ENCODE measurements around the gene CIB4. TPM values are rescaled to one million over a fixed set of nuclear protein-coding genes. Genes with fewer than 3 reads are reported as not detected.

CIB4 gene
- not detected in 2 replicates for total RNA-seq (2014; rRNA removed; shearing (Covaris generic))
- polyA plus RNA-seq (2016; fragmentation: Nextera tagmentation; extraction: Ambion mirVana) = not detected in 2 replicates

- no peak within 1 kb of the TSS for H2AFZ ChIP-seq
- in situ Hi-C loops (cut with MboI) = no loop called here
- WGBS, 2 experiments (ENCODE audit: low coverage in 1 of 2, low lambda C conversion rate in 2 of 2, missing lambda C conversion rate in 2 of 2) = 61 to 66% methylated on average over 8 of the region's 8 CpGs
- TF ChIP-seq EZH2 (IDR thresholded peaks at IDR 0.05; ENCODE audit: insufficient read depth, poor library complexity, severe bottlenecking) (no peak), EZH2phosphoT487 (IDR thresholded peaks at IDR 0.05; ENCODE audit: insufficient read depth, low read depth) (no peak)
- H3K9ac ChIP-seq = no peak within 1 kb of the TSS
- no peaks in the 10 kb centered on the region for H3F3A ChIP-seq (ENCODE audit: insufficient read depth)
- DNase-seq = no peak
- no peaks in the 10 kb centered on the region for H3K36me3 ChIP-seq (ENCODE audit: low read depth)
- no peaks in the 10 kb centered on the region for H3K79me2 ChIP-seq (ENCODE audit: insufficient read depth)
- no peak within 1 kb of the TSS for H3K4me3 ChIP-seq
- H3K27me3 ChIP-seq (replicated peaks; ENCODE audit: insufficient read depth) = peaks cover 35% of the 10 kb centered on the region
- no peaks in the 10 kb centered on the region for H3K9me2 ChIP-seq (ENCODE audit: insufficient read depth)
- H3K27ac ChIP-seq = no peak within 1 kb of the TSS
- no peaks in the 10 kb centered on the region for H4K20me1 ChIP-seq (ENCODE audit: insufficient read depth)
- no peak within 1 kb of the TSS for H3K4me2 ChIP-seq (ENCODE audit: unreplicated experiment)
- H3K4me1 ChIP-seq (ENCODE audit: insufficient read depth) = peaks cover 3% of the 10 kb centered on the region; the same call in 1 of the 2 replicates
- no peaks in the 10 kb centered on the region for H3K9me3 ChIP-seq (ENCODE audit: low read depth)
Measured at GRCh38 chr2:26640781-26641564, at the start of gene CIB4. Gene CIB4 (minus strand): TSS chr2:26641366. CDS start chr2:26641314, 52 bp downstream.

- H3K9ac ChIP-seq = no peak overlapping the region
- peaks cover 65% of the 10 kb centered on the region for H3K27me3 ChIP-seq (replicated peaks; ENCODE audit: insufficient read depth)
- no peaks in the 10 kb centered on the region for H4K20me1 ChIP-seq (ENCODE audit: insufficient read depth)
- H3K4me1 ChIP-seq (ENCODE audit: insufficient read depth) = no peaks in the 10 kb centered on the region
- no peaks in the 10 kb centered on the region for H3K79me2 ChIP-seq (ENCODE audit: insufficient read depth)
- H3K4me3 ChIP-seq = no peak overlapping the region
- H3K27ac ChIP-seq = no peak overlapping the region
- 29 to 34% methylated on average over 5 of the region's 5 CpGs for WGBS, 2 experiments (ENCODE audit: low coverage in 1 of 2, low lambda C conversion rate in 2 of 2, missing lambda C conversion rate in 2 of 2)
- no peak for DNase-seq
- in situ Hi-C loops (cut with MboI) = no loop called here
- no peaks in the 10 kb centered on the region for H3K9me2 ChIP-seq (ENCODE audit: insufficient read depth)
- TF ChIP-seq EZH2 (IDR thresholded peaks at IDR 0.05; ENCODE audit: insufficient read depth, poor library complexity, severe bottlenecking) = no peak
- TF ChIP-seq EZH2phosphoT487 (IDR thresholded peaks at IDR 0.05; ENCODE audit: insufficient read depth, low read depth) = no peak
- no peaks in the 10 kb centered on the region for H3K36me3 ChIP-seq (ENCODE audit: low read depth)
- H3K4me2 ChIP-seq (ENCODE audit: unreplicated experiment) = no peak overlapping the region
- no peaks in the 10 kb centered on the region for H3F3A ChIP-seq (ENCODE audit: insufficient read depth)
- H2AFZ ChIP-seq = no peak overlapping the region
- no peaks in the 10 kb centered on the region for H3K9me3 ChIP-seq (ENCODE audit: low read depth)
Measured at GRCh38 chr2:26687801-26688200, 46.6 kb upstream of the CIB4 start.

GRCh38 chr2:26687328-26687727 is 46.2 kb upstream of the CIB4 start:
- Histone ChIP-seq H2AFZ (no peak overlapping the region), H3K79me2 (ENCODE audit: insufficient read depth) (no peaks in the 10 kb centered on the region), H3K27me3 (replicated peaks; ENCODE audit: insufficient read depth) (peaks cover 66% of the 10 kb centered on the region), H3K4me1 (ENCODE audit: insufficient read depth) (no peaks in the 10 kb centered on the region), H3K9me2 (ENCODE audit: insufficient read depth) (no peaks in the 10 kb centered on the region), H3K9me3 (ENCODE audit: low read depth) (no peaks in the 10 kb centered on the region), H4K20me1 (ENCODE audit: insufficient read depth) (no peaks in the 10 kb centered on the region), H3K36me3 (ENCODE audit: low read depth) (no peaks in the 10 kb centered on the region), H3F3A (ENCODE audit: insufficient read depth) (no peaks in the 10 kb centered on the region), H3K9ac (no peak overlapping the region), H3K27ac (no peak overlapping the region), H3K4me3 (no peak overlapping the region), H3K4me2 (ENCODE audit: unreplicated experiment) (no peak overlapping the region)
- no peak for TF ChIP-seq EZH2phosphoT487 (IDR thresholded peaks at IDR 0.05; ENCODE audit: insufficient read depth, low read depth)
- TF ChIP-seq EZH2 (IDR thresholded peaks at IDR 0.05; ENCODE audit: insufficient read depth, poor library complexity, severe bottlenecking) = no peak
- in situ Hi-C loops (cut with MboI) = no loop called here
- 67 to 70% methylated on average over 4 of the region's 4 CpGs for WGBS, 2 experiments (ENCODE audit: low coverage in 1 of 2, low lambda C conversion rate in 2 of 2, missing lambda C conversion rate in 2 of 2)
- no peak for DNase-seq

- H3K9me3 ChIP-seq (ENCODE audit: low read depth) = no peaks in the 10 kb centered on the region
- DNase-seq = no peak
- no peaks in the 10 kb centered on the region for H3K79me2 ChIP-seq (ENCODE audit: insufficient read depth)
- no peak overlapping the region for H3K27ac ChIP-seq
- H3K27me3 ChIP-seq (replicated peaks; ENCODE audit: insufficient read depth) = peaks cover 58% of the 10 kb centered on the region
- H3K36me3 ChIP-seq (ENCODE audit: low read depth) = no peaks in the 10 kb centered on the region
- no peak overlapping the region for H3K4me3 ChIP-seq
- 2 to 3% methylated on average over 16 of the region's 16 CpGs for WGBS, 2 experiments (ENCODE audit: low coverage in 1 of 2, low lambda C conversion rate in 2 of 2, missing lambda C conversion rate in 2 of 2)
- no peak overlapping the region for H3K4me2 ChIP-seq (ENCODE audit: unreplicated experiment)
- H3K9me2 ChIP-seq (ENCODE audit: insufficient read depth) = no peaks in the 10 kb centered on the region
- no peaks in the 10 kb centered on the region for H3F3A ChIP-seq (ENCODE audit: insufficient read depth)
- H3K9ac ChIP-seq = no peak overlapping the region
- in situ Hi-C loops (cut with MboI) = no loop called here
- TF ChIP-seq EZH2phosphoT487 (IDR thresholded peaks at IDR 0.05; ENCODE audit: insufficient read depth, low read depth) (no peak), EZH2 (IDR thresholded peaks at IDR 0.05; ENCODE audit: insufficient read depth, poor library complexity, severe bottlenecking) (no peak)
- H3K4me1 ChIP-seq (ENCODE audit: insufficient read depth) = no peaks in the 10 kb centered on the region
- H4K20me1 ChIP-seq (ENCODE audit: insufficient read depth) = no peaks in the 10 kb centered on the region
- H2AFZ ChIP-seq = no peak overlapping the region
Measured at GRCh38 chr2:26685989-26686839, 45.0 kb upstream of the CIB4 start.

Data from GM23248 (cell line).